H1 (cell line): Measurements from ENCODE around the gene FRRS1L. TPM values are rescaled to one million over a fixed set of nuclear protein-coding genes. Genes with fewer than 3 reads are reported as not detected.

Source experiments
- CTCF ChIA-PET: fragments of 300-600 bp; sonication (Branson Sonifier 250); formaldehyde crosslinking; loops from one replicate; lab custom pipeline; 2021; ENCODE audit not compliant: partially characterized antibody; lab: Charles Lee
- POLR2A ChIA-PET: fragments of 300-600 bp; sonication (Branson Sonifier 250); formaldehyde crosslinking; loops from one replicate; lab custom pipeline; 2021; ENCODE audit warnings: inconsistent platforms; ENCODE audit not compliant: partially characterized antibody; lab: Charles Lee
- DNase-seq, 2 experiments: peaks; one replicate each; pipeline versions ENCODE4 v3.0.0 to v3.0.0-alpha.2; 2010 to 2022; ENCODE audit warnings: low spot score in 2 of 2, low read depth in 1 of 2, mixed read lengths in 1 of 2
- FAIRE-seq: peaks from 2 replicates; lab custom pipeline; 2011; peaks lifted over from hg19 to GRCh38; lab: Jason Lieb, UNC
- H2AFZ ChIP-seq: 2 replicates; pipeline ENCODE4 v1.8.1; 2012; ENCODE audit warnings: low read length, inconsistent platforms
- H2AK5ac ChIP-seq: 2 replicates; pipeline ENCODE4 v1.6.1; 2013; ENCODE audit warnings: low read depth, low read length
- H2BK120ac ChIP-seq: replicated peaks from 2 replicates; pipeline ENCODE3; 2013; ENCODE audit warnings: low read depth, low read length, inconsistent platforms
- H2BK12ac ChIP-seq: 2 replicates; pipeline ENCODE4 v1.6.1; 2013; ENCODE audit warnings: low read depth, low read length
- H2BK15ac ChIP-seq: 2 replicates; pipeline ENCODE4 v1.6.1; 2013; ENCODE audit warnings: low read length
- H2BK20ac ChIP-seq: 2 replicates; pipeline ENCODE4 v1.6.1; 2013; ENCODE audit warnings: low read length
- H2BK5ac ChIP-seq: 2 replicates; pipeline ENCODE4 v1.6.1; 2013; ENCODE audit warnings: low read depth, low read length
- H3K14ac ChIP-seq: 2 replicates; pipeline ENCODE4 v1.6.1; 2013; ENCODE audit warnings: inconsistent platforms; ENCODE audit not compliant: insufficient read length
- H3K18ac ChIP-seq: 2 replicates; pipeline ENCODE4 v1.6.1; 2013; ENCODE audit warnings: low read length; ENCODE audit errors: extremely low read depth
- H3K23ac ChIP-seq: 2 replicates; pipeline ENCODE4 v1.6.1; 2013; ENCODE audit warnings: inconsistent platforms; ENCODE audit not compliant: insufficient read length
- H3K23me2 ChIP-seq: 2 replicates; pipeline ENCODE4 v1.6.1; 2013; ENCODE audit warnings: low read depth, low read length
- H3K27ac ChIP-seq: 2 replicates; pipeline ENCODE4 v1.6.1; 2011; ENCODE audit warnings: low read depth, low read length, inconsistent platforms
- H3K27me3 ChIP-seq, 4 experiments: replicated peaks in 1 of 4; 1 replicate in 1 of 4; 2 replicates in 3 of 4; pipeline versions ENCODE4 v1.6.1 to v1.8.1; 2011 to 2013; ENCODE audit warnings: low read length in 3 of 4, mild to moderate bottlenecking in 3 of 4, inconsistent platforms in 2 of 4, mixed read lengths in 2 of 4, moderate library complexity in 1 of 4; ENCODE audit not compliant: control insufficient read depth in 3 of 4, insufficient read depth in 3 of 4; ENCODE audit errors: extremely low read depth in 1 of 4
- H3K36me3 ChIP-seq, 4 experiments: 2 replicates each; pipeline versions ENCODE4 v1.6.1 to v1.8.1; 2011 to 2013; ENCODE audit warnings: mild to moderate bottlenecking in 4 of 4, low read length in 3 of 4, moderate library complexity in 2 of 4, control low read depth in 1 of 4, inconsistent platforms in 1 of 4; ENCODE audit not compliant: insufficient read depth in 4 of 4, control insufficient read depth in 2 of 4
- H3K4ac ChIP-seq: replicated peaks from 2 replicates; pipeline ENCODE3; 2013; ENCODE audit warnings: low read length, low read depth, mixed read lengths, inconsistent platforms; ENCODE audit not compliant: insufficient read length
- H3K4me1 ChIP-seq, 4 experiments: replicated peaks in 1 of 4; 1 replicate in 1 of 4; 2 replicates in 3 of 4; pipeline versions ENCODE4 v1.6.1 to v1.8.1; 2011 to 2013; ENCODE audit warnings: low read length in 3 of 4, inconsistent platforms in 2 of 4, mixed read lengths in 1 of 4; ENCODE audit not compliant: insufficient read depth in 4 of 4, control insufficient read depth in 3 of 4
- H3K4me2 ChIP-seq, 2 experiments: 2 replicates each; pipeline versions ENCODE4 v1.6.1 to v1.8.1; 2011 to 2013; ENCODE audit warnings: low read depth in 2 of 2, low read length in 2 of 2, control low read depth in 1 of 2, inconsistent platforms in 1 of 2, mild to moderate bottlenecking in 1 of 2; ENCODE audit not compliant: insufficient read depth in 1 of 2
- H3K4me3 ChIP-seq, 4 experiments: fragments of 200-600, 300-600 bp in 1 of 4; sonication (generic), shearing (Covaris generic), sonication (Bioruptor Twin) in 1 of 4; 2 replicates each; pipeline versions ENCODE4 v1.5.1 to v1.8.1; 2011 to 2016; ENCODE audit warnings: low read length in 4 of 4, low read depth in 3 of 4, control low read depth in 2 of 4, inconsistent platforms in 2 of 4, mild to moderate bottlenecking in 2 of 4, mixed read lengths in 1 of 4, moderate library complexity in 1 of 4; ENCODE audit not compliant: insufficient read depth in 2 of 4; ENCODE audit errors: extremely low read depth in 1 of 4
- H3K56ac ChIP-seq: replicated peaks from 2 replicates; pipeline ENCODE3; 2013; ENCODE audit warnings: low read depth, mild to moderate bottlenecking, mixed read lengths, low read length, inconsistent platforms; ENCODE audit not compliant: insufficient read length
- H3K79me1 ChIP-seq: 2 replicates; pipeline ENCODE4 v1.6.1; 2013; ENCODE audit warnings: low read depth, low read length, control low read depth
- H3K79me2 ChIP-seq, 2 experiments: 2 replicates each; pipeline versions ENCODE4 v1.6.1 to v1.8.1; 2012 to 2013; ENCODE audit warnings: low read length in 2 of 2, mild to moderate bottlenecking in 2 of 2, inconsistent platforms in 1 of 2; ENCODE audit not compliant: insufficient read depth in 2 of 2, control insufficient read depth in 1 of 2
- H3K9ac ChIP-seq, 4 experiments: replicated peaks in 1 of 4; 1 replicate in 1 of 4; 2 replicates in 3 of 4; pipeline versions ENCODE4 v1.6.1 to v1.8.1; 2011 to 2013; ENCODE audit warnings: low read depth in 3 of 4, low read length in 3 of 4, control low read depth in 2 of 4, mild to moderate bottlenecking in 2 of 4, moderate library complexity in 2 of 4, inconsistent platforms in 1 of 4; ENCODE audit errors: extremely low read depth in 1 of 4
- H3K9me3 ChIP-seq, 2 experiments: 2 replicates each; pipeline versions ENCODE4 v1.6.1 to v1.8.1; 2012 to 2013; ENCODE audit warnings: mild to moderate bottlenecking in 2 of 2, moderate library complexity in 2 of 2, control low read depth in 1 of 2, inconsistent platforms in 1 of 2, low read depth in 1 of 2, low read length in 1 of 2, mixed read lengths in 1 of 2; ENCODE audit not compliant: insufficient read depth in 2 of 2
- H4K20me1 ChIP-seq, 2 experiments: replicated peaks in 1 of 2; 2 replicates each; pipeline versions ENCODE3 to v1.8.1; 2011 to 2013; ENCODE audit warnings: inconsistent platforms in 2 of 2, low read length in 2 of 2, mild to moderate bottlenecking in 1 of 2; ENCODE audit not compliant: insufficient read depth in 2 of 2, control insufficient read depth in 1 of 2
- H4K5ac ChIP-seq: 2 replicates; pipeline ENCODE4 v1.6.1; 2013; ENCODE audit warnings: low read length, low read depth, mixed read lengths, inconsistent platforms; ENCODE audit not compliant: insufficient read length
- H4K8ac ChIP-seq: 2 replicates; pipeline ENCODE4 v1.8.0; 2013; ENCODE audit warnings: mild to moderate bottlenecking, moderate library complexity, low read length, inconsistent platforms; ENCODE audit not compliant: insufficient read depth; ENCODE audit errors: extremely low read depth
- H4K91ac ChIP-seq: replicated peaks from 2 replicates; pipeline ENCODE3; 2013; ENCODE audit warnings: low read length, mixed read lengths, inconsistent platforms; ENCODE audit not compliant: insufficient read length
- BCL11A ChIP-seq, 2 experiments: IDR thresholded peaks; one replicate each; pipeline ENCODE4 v1.6.1; 2011; ENCODE audit warnings: low read depth in 2 of 2, low read length in 2 of 2, mild to moderate bottlenecking in 2 of 2
- HDAC6 ChIP-seq: IDR thresholded peaks from one replicate; pipeline ENCODE4 v1.7.1; 2012; ENCODE audit warnings: low read depth, mild to moderate bottlenecking, inconsistent platforms, low read length, moderate library complexity
- WGBS, 2 experiments: shearing (Covaris generic) in 1 of 2; methylation state at CpG; one replicate each; pipeline versions ENCODE4 v1.1.6 to v1.1.7; 2013 to 2015; ENCODE audit warnings: low lambda C conversion rate in 2 of 2, mixed read lengths in 2 of 2, inconsistent platforms in 1 of 2, low coverage in 1 of 2, missing lambda C conversion rate in 1 of 2; ENCODE audit not compliant: insufficient replicate concordance in 2 of 2, insufficient coverage in 1 of 2, insufficient read length in 1 of 2; ENCODE audit errors: extremely low coverage in 1 of 2, missing lambda C conversion rate in 1 of 2; 5-methylcytosine and 5-hydroxymethylcytosine counted together
- polyA plus RNA-seq, 7 experiments: library from polyadenylated mRNA; depleted of rRNA in 3 of 7; stranded (reverse) in 5 of 7; unstranded in 2 of 7; fragments of >200 nt in 5 of 7; fragments of 200-250 nt in 2 of 7; gene quantifications; 1 replicate in 5 of 7; 2 replicates in 1 of 7; 4 replicates in 1 of 7; pipeline versions ENCODE4 v1.2.1 to v1.2.3, GENCODE V29; 2011 to 2013; ENCODE audit warnings: missing spikeins in 2 of 7, mixed read lengths in 2 of 7
- total RNA-seq: library from RNA; stranded (reverse); fragmentation: NEBNext Ultra II Directional; extraction: Animal tissue kit (Norgen Biotek cat#: 25700); gene quantifications from 2 replicates; pipeline ENCODE4 v1.2.1, GENCODE V29; 2021

FRRS1L gene
- total and polyA plus RNA-seq, 2 of the 8 experiments (the other 6 are each of a cell fraction or from before 2014, with no cell fraction given) = 1.0 to 2.2 TPM

DNA sequence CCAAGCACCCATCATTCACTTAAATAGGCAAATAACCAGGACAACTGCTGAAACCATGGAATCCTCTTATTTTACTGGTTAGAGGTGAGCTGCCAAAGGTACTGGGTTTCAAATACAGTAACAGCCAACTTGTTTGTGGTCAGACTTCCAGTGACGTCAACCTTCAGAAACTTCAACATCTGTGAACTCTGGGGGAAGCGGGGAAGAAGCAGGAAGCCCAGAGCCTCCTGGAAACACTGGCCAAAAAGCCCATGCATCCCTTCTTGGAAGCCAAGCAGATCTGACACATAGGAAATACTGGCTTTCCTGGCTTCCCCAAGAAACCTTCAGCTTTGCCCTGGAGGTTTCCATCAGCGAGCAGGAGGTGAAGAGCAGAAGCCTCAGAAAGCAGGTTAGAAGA is 4.9 kb upstream of the FRRS1L start:
- no peaks in the 10 kb centered on the region for H3K79me1 ChIP-seq
- H3K4me2 ChIP-seq = no peak overlapping the region
- no peaks in the 10 kb centered on the region for H4K20me1 ChIP-seq
- H4K91ac ChIP-seq = no peak overlapping the region
- no peak overlapping the region for H3K27ac ChIP-seq
- no peak overlapping the region for H3K4me3 ChIP-seq
- H3K9me3 ChIP-seq = no peaks in the 10 kb centered on the region
- no peaks in the 10 kb centered on the region for H3K4me1 ChIP-seq
- no peak overlapping the region for H2BK5ac ChIP-seq
- no peaks in the 10 kb centered on the region for H3K79me2 ChIP-seq
- no peak overlapping the region for H4K5ac ChIP-seq
- H2BK120ac ChIP-seq = no peak overlapping the region
- no peak overlapping the region for H3K4ac ChIP-seq
- no peak overlapping the region for H3K18ac ChIP-seq
- H3K23ac ChIP-seq = no peak overlapping the region
- no peak overlapping the region for H3K14ac ChIP-seq
- H3K36me3 ChIP-seq = no peaks in the 10 kb centered on the region
- H2BK15ac ChIP-seq = no peak overlapping the region
- CTCF ChIA-PET = interaction anchor here (1.1 to 4.6 kb wide), 2 partner anchors 9 to 12 kb away, joined by 4 to 21 read pairs; no protein-coding TSS in a partner anchor
- 95% methylated on average over 3 of the region's 3 CpGs; no CpG with 5 or more reads in 1 of the 2 experiments for WGBS, 2 experiments
- no peak overlapping the region for H2BK12ac ChIP-seq
- H2AK5ac ChIP-seq = no peak overlapping the region
- DNase-seq (no peak), FAIRE-seq (no peak)
- peaks cover 3% of the 10 kb centered on the region; the same call in 1 of the 2 replicates for H3K23me2 ChIP-seq
- peaks cover 4 to 10% (median 10%) of the 10 kb centered on the region in 4 experiments for H3K27me3 ChIP-seq
- no peak overlapping the region for H2BK20ac ChIP-seq
- no peak overlapping the region for H2AFZ ChIP-seq
- POLR2A ChIA-PET = no interaction called here
- no peak overlapping the region for H3K56ac ChIP-seq
- H3K9ac ChIP-seq = no peak overlapping the region
- no peak overlapping the region for H4K8ac ChIP-seq
- TF ChIP-seq HDAC6 (no peak), BCL11A (IDR thresholded peaks at IDR 0.05; ENCODE audit: low read depth in 2 of 2, low read length in 2 of 2) (no peak)
